G401 (cell line): Measurements from ENCODE around the gene OCA2. TPM values are rescaled to one million over a fixed set of nuclear protein-coding genes. Genes with fewer than 3 reads are reported as not detected.
"Not testable (repeated sequence)": the region's sequence is repeated elsewhere in the genome, so short reads cannot be mapped to it uniquely, and the experiment has no call there.

Experiments
- DNase-seq: peaks from one replicate; pipeline ENCODE4 v3.0.0-alpha.2; 2015; ENCODE audit warnings: low spot score
- in situ Hi-C: cut with HindIII; loops from 2 replicates; pipeline ENCODE4 v1.10.0; 2016; ENCODE audit warnings: low sequenced_read_pairs, mixed read lengths
- total RNA-seq: library from RNA; depleted of rRNA; stranded (reverse); fragments of >200 nt; shearing (Covaris generic); gene quantifications from 2 replicates; pipeline ENCODE4 v1.2.3, GENCODE V29; 2014

OCA2 gene
- total RNA-seq, 1 experiment from 2014 or later: 4.1 TPM

DNA sequence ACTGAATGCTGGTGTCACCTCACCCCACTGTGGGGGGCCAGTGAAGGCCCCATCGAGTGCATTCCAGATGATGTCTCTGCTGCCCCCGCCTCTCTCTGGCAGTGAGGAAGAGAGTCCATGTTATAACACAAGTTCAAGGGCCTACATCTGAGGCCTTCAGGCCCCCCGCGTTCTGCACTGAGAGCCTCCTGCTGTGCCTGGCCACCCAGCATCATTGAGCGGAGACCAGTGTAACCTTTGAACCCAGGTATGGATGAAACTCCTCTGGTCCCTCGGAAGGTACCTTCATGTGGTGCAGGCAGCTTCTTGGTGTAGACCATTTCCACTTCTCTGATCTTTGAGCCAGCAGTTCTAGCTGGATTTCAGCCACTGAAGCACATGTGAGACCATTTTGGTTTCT, 324.9 kb downstream of the OCA2 start:
- in situ Hi-C loops: no loop called here
- DNase-seq: no peak

DNA sequence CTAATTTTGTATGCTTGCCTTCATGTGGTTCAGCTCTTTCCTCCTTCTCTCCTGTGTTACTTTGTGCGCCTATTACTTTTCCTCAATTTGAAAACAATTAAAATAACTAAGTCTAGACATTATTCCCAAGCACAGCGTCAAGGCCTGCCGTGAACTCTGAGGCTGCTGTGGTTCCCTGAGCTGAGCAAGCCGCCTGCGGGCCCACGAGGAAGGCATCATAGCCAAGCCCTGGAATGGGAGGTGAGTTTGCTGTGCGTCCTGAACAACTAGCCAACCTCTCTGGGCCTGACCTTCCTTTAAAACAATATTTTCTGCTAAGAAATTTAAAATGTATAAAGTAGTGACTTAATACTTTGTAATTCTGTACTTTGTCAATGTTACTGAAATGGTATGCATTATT, 327.2 kb downstream of the OCA2 start:
- in situ Hi-C loops: no loop called here
- no peak for DNase-seq

DNA sequence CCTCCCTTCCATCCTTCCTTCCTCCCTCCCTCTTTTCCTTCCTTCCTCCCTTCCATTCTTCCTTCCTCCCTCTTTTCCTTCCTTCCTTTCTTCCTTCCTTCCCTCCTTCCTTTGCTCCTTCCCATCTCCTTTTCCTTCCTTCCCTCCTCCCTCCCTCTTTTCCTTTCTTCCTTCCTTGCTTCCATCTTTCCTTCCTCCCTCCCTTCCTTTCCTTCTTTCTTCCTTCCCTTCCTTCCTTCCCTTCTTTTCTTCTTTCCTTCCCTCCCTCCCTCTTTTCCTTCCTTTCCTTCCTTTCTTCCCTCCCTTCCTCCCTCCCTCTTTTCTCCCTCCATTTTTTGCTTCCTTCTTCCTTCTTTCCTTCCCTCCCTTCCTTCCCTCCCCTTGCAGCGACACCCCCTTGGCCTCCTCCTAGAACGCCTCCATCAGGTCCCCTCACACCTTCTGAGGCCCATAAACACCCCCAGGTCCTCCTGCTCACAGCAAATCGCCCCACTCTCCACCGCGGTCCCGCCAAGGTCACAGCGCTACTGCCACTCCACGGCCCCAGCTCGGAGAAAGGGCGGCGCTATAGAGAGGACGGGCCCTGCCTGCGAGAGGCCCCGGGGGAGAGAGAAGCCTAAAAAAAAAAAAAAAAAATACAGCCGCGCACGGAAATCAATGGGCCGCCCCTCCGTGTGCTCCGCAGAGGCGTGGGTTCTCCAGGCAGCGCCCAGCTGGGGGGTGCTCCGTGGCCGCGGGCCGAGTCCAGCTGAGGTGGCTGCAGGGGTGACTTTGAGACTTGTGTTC, 328.2 kb downstream of the OCA2 start:
- in situ Hi-C loops: no loop called here
- no peak for DNase-seq

DNA sequence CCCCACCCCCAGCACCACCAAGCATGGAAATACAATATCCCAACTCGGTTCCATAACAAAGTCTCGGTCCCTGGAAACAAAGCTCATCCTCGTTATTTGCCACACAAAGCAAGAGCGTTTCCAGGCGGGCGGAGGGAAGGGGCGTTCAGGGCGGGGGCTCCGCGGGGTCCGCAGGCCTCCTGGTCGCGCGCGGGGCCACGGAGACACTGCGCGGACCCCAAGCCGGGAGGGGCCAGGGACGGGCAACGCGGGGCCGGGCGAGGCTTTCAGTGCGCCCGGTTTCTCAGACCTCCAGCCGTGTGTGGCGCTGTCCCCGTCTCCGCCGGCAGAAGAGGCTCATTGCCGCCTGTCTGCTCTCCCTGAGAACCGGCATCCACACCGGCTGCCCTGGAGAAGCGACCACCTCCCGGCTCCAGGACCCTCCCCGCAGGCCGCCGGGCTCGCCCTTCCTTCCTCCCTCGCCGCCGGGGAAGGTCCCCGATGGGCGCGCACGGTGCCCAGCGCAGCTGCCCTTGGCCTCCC, 329.0 kb downstream of the OCA2 start:
- DNase-seq: no peak

DNA sequence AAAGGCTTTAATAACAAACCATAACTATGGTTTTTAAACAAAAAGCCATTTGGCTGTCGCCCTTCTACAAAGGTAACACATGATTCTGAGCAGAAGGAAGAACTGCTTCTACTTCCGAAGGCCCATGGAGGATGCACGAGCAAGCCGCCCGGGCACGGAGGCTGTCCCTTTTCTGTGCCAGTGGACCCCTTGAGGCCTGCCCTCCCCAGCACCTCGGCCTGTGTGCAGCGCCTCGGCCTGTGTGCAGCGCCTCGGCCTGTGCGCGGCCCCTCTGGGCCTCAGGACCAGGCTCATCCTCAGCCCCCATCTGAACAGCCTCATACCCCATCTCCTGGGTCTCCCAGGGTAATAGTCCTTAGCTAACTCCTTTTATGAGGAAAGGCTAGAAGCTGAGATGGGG, 329.5 kb downstream of the OCA2 start:
- no peak for DNase-seq
- in situ Hi-C loops: no loop called here

More for the DNA sequence above, 329.0 kb downstream of the OCA2 start:
- in situ Hi-C loops: no loop called here

DNA sequence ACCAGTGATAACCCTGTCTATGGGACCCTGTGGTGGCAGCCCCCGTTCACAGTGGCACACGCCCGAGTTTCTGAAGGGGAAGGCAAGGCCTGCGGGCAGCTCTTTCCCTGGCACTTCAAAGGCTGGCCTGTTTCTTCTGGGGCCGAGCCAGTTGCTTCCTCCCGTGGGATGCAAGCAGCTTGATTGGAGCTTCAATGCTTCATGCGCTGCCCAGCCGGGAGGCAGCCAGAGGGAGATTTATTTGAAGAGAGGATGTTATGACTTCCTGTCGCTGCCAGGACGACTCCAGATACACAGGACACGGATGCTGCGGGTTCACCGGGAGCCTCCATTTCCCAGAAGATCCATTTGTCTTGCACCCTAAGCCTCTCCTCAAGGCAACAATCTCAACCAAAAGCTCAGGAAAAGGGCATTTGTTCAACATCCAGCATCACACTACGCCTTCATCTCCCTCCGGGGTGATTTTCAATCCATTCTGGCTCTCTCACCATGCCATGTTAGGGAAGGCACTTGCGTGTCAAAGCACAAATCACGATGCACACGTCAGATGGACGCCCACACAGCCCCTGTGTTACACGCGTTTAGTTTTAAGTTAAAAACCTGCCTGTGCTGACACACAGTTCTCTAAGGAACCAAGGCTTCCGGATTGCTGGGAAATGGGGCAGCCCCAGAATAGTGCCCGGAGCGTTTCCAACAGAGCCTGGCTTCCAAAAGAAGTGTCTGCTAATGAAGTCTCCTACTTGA, 330.2 kb downstream of the OCA2 start:
- in situ Hi-C loops: no loop called here
- DNase-seq: no peak

DNA sequence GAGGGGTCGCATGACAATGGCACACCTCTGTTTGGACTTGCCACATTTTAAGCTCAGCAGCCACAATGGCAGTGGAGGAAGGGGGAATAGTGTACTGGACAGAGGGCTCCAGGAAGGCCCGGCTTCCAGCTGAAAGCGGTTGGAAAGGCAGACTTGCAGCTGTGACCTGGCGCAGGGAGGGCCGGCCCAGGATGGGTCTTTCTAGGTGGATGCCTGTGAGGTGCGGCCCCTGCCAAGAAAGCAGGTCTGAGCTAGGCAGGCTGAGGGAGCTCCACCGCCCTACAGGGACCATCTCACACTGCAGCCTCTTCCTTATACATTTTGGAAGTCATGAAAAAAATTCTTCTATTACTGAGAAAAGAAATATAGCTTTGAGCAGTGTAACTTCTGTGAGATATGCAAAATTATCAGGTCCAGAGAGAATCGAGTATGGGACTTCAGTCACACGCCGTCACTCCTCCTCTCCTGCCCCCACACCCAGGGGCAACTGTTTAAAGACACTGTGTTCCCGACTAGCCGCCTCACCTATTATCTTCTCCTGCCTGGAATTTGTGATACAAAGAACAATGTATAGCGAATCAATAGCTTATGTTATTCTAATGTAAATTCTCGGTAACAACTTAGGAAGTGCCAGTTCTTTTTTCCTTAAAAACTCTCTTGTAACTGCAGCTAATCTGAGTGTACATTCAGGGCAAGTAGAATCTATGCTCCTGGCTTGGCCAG, 331.0 kb downstream of the OCA2 start:
- no peak for DNase-seq
- in situ Hi-C loops: no loop called here

DNA sequence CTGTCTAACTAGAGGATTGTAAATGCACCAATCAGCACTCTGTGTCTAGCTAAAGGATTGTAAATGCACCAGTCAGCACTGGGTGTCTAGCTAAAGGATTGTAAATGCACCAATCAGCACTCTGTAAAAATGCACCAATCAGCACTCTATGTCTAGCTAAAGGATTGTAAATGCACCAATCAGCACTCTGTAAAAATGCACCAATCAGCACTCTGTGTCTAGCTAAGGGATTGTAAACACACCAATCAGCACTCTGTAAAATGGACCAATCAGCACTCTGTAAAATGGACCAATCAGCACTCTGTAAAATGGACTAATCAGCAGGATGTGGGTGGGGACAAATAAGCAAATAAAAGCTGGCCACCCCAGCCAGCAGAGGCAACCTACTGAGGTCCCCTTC, 331.7 kb downstream of the OCA2 start:
- in situ Hi-C loops, DNase-seq: not testable (repeated sequence)

DNA sequence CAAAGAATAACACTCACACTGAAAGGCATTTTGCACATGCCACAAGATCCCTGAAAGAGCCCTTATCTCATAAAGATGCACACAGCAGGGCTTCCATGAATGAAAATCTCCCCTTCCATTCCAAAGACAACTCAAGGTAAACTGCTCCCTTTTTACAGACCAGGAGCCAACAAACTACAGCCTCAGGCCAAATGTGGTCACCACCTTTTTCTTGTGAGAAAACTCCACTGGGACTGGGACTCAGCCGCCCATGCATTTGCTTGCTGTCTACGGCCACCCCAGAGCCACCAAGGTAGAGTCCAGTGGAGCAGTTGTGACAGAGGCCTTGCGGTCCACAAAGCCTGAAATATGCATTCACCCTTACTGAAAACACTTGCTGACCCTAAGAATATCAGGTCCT, 334.8 kb downstream of the OCA2 start:
- in situ Hi-C loops: no loop called here
- no peak for DNase-seq

DNA sequence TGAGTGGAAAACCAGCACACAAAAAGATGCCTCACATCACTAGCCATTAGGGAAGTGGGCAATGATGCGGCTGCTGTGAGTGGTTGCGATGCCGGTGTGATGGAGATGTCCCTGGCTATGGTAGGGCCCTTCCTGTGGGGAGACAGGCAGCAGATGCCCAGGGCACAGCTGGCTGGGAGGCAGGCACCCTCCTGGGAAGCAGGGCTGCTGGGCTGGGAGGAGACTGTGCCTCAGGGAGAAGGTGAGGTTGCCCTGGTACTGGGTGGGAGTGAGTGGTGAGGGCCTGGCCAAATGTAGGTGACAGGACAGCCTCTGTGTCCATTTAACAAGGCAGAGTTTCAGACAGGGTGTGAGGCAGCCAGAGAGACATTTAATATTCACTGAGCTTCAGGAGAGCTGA, 335.6 kb downstream of the OCA2 start:
- in situ Hi-C loops: no loop called here
- no peak for DNase-seq

DNA sequence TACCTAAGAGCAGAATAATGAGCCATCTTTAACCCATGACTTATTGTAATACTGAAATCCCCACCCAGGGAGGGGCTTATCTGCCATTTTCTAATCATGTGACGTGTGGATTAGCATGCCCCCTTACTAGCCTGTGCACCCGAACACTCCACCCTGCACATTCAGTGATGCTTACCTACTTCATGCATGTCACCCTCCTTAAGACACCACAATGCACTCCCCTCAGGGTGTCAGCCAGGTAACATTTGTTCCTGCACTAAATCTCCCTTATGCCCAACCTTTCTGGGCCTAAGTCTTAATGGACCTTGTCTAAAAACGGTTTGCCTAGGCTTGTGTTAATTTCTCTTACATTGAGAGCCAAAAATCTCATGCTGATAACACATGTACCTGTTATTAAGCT, 336.6 kb downstream of the OCA2 start:
- in situ Hi-C loops: no loop called here
- DNase-seq: no peak

DNA sequence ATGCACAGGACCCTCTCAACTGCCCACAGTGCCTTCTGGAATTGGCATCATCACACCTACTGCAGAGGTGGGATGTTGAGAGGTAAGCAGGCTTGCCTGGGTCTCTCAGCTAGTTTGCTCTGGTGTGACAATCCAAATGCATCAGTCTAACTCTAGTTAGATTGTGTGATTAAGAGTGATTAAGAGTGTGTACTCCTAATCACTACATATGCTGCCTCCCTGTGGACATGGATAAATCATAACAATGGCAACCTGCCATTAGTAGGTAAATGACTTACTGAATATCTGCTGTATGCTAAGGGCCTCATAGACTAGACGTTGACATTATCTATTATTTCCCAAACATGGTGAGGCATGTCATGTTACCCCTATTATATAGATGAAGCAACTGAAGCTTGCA, 342.1 kb downstream of the OCA2 start:
- in situ Hi-C loops: no loop called here
- no peak for DNase-seq

DNA sequence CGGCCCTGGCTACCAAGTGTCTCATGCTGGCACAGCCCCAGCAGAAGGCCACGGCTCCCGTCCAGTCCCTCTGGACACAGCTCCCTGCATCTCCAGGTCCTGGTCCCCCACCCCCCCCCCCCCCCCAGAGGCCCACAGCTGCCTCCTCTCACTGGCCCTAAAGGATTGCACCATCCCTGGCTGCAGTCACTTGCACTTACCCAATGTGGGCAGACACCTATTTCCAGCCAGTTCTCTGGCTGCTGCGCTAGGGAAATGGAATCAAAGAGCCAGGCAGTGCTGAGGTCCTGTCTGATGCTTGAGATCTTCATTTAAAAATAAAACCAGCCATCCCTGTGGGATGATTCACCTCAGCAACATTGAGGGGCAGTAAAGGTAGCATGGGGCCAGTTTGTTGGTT, 346.4 kb downstream of the OCA2 start:
- in situ Hi-C loops: no loop called here
- DNase-seq: no peak

DNA sequence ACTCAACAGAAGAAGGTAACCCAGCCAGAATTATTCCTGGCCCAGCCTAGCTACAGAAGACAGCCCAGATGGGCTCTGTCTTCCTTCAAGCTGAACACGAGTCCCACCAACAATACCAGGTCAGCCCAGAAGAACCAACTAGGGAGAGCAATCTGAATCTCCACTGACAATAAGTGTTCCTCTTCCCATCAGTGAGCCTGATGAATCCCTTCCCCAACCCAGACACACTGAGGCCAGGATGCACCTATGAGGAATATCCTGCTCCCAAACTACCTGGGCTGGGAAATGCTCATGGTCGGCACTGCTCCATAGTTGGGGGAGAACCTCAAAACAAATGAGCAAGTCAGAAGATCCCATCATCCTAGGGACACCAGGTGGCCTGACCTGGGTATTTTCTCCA, 351.1 kb downstream of the OCA2 start:
- DNase-seq: no peak

DNA sequence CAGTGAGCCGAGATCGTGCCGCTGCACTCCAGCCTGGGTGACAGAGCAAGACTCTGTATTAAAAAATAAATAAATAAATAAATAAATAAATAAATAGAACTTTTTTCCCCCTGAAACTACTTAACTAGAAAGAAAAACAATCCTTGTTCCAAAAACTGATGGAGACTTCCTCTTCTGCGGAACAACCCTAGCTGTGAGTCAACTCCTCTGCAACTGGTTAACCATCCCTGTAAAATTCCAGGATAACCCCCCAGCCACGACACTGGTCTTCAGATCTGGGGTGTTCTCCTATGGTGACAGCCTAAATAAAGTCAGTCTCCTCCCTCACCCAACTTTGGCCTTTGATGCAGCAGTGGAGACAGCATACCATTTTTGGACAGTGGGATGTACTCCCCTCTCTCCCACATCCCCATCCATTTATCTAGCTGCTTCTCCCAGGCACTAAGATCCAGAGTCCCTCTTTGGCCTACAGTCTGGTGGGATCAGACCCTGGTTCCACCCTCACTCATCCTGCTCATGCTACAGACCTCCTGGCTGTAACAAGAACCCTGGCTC, 352.6 kb downstream of the OCA2 start:
- no peak for DNase-seq
- in situ Hi-C loops: no loop called here

More for the DNA sequence above, 351.1 kb downstream of the OCA2 start:
- in situ Hi-C loops: no loop called here

DNA sequence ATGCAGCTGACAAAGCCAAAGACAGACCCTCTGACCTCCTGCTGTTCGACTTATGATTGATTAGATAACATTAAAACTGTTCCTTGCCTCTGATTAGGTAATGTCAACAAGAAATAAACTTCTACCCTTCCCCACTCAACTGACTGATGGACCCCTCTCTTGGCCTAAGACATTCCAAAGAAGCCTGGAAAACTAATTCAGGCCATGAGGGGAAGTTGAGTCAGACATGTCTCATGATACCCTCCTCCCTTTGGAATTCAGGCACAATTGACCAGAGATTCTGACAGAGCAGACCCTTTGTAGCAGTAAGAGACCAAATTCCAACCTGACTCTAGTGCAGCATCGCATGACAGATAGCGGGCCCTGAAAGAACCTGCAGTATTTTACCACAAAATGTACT, 354.5 kb downstream of the OCA2 start:
- no peak for DNase-seq
- in situ Hi-C loops: no loop called here

DNA sequence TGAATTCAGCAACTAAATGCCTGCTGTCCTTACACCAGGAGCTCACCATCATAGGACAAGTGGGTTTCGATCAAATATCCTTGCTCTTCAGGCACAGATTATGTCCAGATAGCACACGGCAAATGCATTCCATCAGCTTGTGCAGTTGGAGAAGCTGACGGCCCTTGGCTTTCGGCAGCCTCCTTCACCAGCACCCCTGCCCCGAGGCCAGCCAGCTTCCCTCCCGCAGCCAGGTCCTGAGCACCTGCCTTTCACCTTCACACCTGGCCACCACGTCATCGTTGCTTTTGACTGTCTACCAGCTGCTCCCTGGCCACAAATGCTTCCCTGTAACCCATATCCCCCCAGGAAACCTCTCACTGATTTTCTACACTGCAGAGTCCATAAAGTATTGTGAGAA, 355.5 kb downstream of the OCA2 start:
- in situ Hi-C loops: no loop called here
- DNase-seq: no peak

DNA sequence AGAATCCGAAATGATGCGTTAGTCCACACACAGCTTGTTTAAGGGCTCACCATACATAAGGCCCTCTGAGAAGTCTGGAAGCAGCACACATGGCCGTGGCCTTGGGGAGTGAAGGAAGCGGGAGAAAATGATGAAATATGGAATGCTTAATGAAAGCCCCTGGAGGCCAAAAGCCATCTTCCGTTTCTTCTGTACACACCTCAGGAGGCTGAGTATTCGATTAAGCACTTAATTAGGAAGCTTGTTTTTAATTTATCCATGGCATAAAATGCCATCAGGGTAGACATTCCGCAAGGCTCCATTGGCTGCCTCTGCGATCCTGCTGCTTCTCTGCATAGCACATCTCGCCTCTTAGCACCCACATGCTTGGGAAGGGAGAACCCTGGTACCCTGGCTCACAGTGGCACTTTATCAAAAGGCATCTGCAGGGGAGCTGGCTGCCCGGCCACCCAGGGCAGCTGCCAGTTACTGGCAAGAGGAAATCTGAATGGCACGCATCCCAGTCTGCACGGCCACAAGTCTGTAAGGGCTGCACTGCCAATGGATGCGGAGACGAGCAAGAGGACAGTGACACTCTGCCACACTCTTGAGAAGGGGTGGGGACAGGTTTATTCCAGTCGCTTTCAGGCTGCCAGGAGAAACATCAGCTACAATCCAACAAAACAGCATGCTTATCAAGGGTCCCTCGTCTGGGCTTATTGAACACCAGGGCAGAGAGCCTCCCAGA, 356.2 kb downstream of the OCA2 start:
- in situ Hi-C loops: no loop called here
- DNase-seq: peak; percentile 89

DNA sequence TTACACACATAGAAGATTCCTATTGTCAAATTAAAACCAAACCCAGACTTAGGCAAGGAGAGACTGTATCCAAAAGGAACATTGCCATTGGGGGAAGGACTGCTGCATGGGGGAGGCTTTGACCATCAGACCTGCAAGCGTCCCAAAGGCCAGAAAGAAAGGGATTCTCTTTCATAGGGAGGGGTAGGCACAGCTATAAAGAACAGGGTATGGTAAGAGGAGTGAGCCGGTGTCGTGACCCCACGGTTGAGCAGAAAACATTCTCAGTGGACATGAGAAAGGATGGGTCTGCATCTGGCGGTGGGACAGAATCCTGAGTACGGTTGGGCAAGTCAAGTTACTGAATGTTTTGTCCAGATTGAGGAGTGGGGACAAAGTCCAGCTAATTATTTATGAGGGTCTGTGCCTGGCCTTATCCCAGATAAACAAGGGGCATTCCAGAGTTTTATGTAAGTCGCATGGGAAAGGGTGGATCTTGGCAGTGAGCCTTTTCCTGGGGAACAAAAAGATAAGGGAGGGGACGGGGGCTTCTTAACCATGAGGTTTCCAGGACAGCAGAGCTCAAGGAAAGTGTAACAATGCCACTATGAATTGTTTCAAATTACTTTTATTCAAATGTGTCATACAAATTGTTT, 357.8 kb downstream of the OCA2 start:
- in situ Hi-C loops: no loop called here
- DNase-seq: no peak
